ENCODE measurements around the gene CCNK.
A peak's percentile ranks its signal among the peaks of the same experiment; 100 is the strongest.

Gene CCNK

GRCh38 chr14:99471731-99472130 lies 9.5 kb upstream of the CCNK start:
- no peak overlapping the region for H3K4me3 ChIP-seq (ENCODE audit: control insufficient read depth, low read depth, low read length)
- TF ChIP-seq, protein P1, sequence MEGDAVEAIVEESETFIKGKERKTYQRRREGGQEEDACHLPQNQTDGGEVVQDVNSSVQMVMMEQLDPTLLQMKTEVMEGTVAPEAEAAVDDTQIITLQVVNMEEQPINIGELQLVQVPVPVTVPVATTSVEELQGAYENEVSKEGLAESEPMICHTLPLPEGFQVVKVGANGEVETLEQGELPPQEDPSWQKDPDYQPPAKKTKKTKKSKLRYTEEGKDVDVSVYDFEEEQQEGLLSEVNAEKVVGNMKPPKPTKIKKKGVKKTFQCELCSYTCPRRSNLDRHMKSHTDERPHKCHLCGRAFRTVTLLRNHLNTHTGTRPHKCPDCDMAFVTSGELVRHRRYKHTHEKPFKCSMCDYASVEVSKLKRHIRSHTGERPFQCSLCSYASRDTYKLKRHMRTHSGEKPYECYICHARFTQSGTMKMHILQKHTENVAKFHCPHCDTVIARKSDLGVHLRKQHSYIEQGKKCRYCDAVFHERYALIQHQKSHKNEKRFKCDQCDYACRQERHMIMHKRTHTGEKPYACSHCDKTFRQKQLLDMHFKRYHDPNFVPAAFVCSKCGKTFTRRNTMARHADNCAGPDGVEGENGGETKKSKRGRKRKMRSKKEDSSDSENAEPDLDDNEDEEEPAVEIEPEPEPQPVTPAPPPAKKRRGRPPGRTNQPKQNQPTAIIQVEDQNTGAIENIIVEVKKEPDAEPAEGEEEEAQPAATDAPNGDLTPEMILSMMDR (conservative IDR thresholded peaks at IDR 0.05; ENCODE audit: control insufficient read depth, insufficient read depth, low read depth, low read length): no peak
- DNase-seq (ENCODE audit: low read depth): no peak

GRCh38 chr14:99472937-99473336 lies 8.3 kb upstream of the CCNK start:
- DNase-seq (ENCODE audit: low read depth): no peak
- no peak overlapping the region for H3K4me3 ChIP-seq (ENCODE audit: control insufficient read depth, low read depth, low read length)
- TF ChIP-seq, protein P1 (conservative IDR thresholded peaks at IDR 0.05; ENCODE audit: control insufficient read depth, insufficient read depth, low read depth, low read length): no peak

GRCh38 chr14:99473458-99473857 lies 7.8 kb upstream of the CCNK start:
- H3K4me3 ChIP-seq (ENCODE audit: control insufficient read depth, low read depth, low read length): no peak overlapping the region
- TF ChIP-seq, protein P1 (conservative IDR thresholded peaks at IDR 0.05; ENCODE audit: control insufficient read depth, insufficient read depth, low read depth, low read length): no peak
- no peak for DNase-seq (ENCODE audit: low read depth)

DNA sequence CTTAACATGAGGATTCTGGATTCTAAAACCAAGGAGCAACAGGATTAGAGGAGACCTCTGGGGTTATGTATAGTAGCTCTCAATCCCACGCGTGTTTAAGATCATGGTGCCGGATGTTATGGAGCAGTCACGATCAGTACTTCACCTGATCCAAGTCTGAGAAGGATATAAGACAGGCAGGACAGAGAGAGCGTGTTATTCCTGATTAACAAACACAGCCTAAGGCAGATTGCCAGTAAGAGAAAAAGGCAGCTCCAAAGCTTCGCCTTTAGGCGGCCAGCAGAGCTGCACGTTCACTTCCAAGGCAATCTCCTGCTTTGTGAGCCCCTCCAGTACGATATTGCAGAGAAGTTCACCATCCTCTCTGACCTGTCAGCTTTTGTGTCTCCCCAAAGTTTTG lies 6.0 kb upstream of the CCNK start:
- DNase-seq (ENCODE audit: low read depth): peak; percentile 52
- TF ChIP-seq, protein P1 (conservative IDR thresholded peaks at IDR 0.05; ENCODE audit: control insufficient read depth, insufficient read depth, low read depth, low read length): peak; percentile 20
- no peak overlapping the region for H3K4me3 ChIP-seq (ENCODE audit: control insufficient read depth, low read depth, low read length)

- DNase-seq (ENCODE audit: low read depth): no peak
- no peak overlapping the region for H3K4me3 ChIP-seq (ENCODE audit: control insufficient read depth, low read depth, low read length)
- TF ChIP-seq, protein P1 (conservative IDR thresholded peaks at IDR 0.05; ENCODE audit: control insufficient read depth, insufficient read depth, low read depth, low read length): no peak
Observed at GRCh38 chr14:99475660-99476059, 5.5 kb upstream of the CCNK start.

- no peak overlapping the region for H3K4me3 ChIP-seq (ENCODE audit: control insufficient read depth, low read depth, low read length)
- DNase-seq (ENCODE audit: low read depth): peak; percentile 70
- TF ChIP-seq, protein P1 (conservative IDR thresholded peaks at IDR 0.05; ENCODE audit: control insufficient read depth, insufficient read depth, low read depth, low read length): no peak
Observed at GRCh38 chr14:99476864-99477263, 4.3 kb upstream of the CCNK start.

GRCh38 chr14:99478128-99478527 lies 3.1 kb upstream of the CCNK start:
- no peak overlapping the region for H3K4me3 ChIP-seq (ENCODE audit: control insufficient read depth, low read depth, low read length)
- no peak for DNase-seq (ENCODE audit: low read depth)

More at GRCh38 chr14:99478128-99478527, 3.1 kb upstream of the CCNK start:
- TF ChIP-seq, protein P1 (conservative IDR thresholded peaks at IDR 0.05; ENCODE audit: control insufficient read depth, insufficient read depth, low read depth, low read length): no peak
